Upper lobe of left lung (tissue), 4 donors: Measurements from ENCODE around the gene MID1.

Experiments used
- CTCF ChIP-seq, 6 experiments: fragments of 450-650 bp in 4 of 6; fragments of 200-600 bp in 2 of 6; sonication (generic) in 2 of 6; IDR thresholded peaks; one replicate each; pipeline ENCODE4 v1.5.1; 2016 to 2019; ENCODE audit warnings: antibody characterized with exemption in 6 of 6
- EP300 ChIP-seq, 4 donors: sonication (generic); formaldehyde crosslinking; IDR thresholded peaks; one replicate each; pipeline ENCODE4 v1.5.1; 2017; ENCODE audit warnings: antibody characterized with exemption in 4 of 4, control low read depth in 2 of 4
- POLR2A ChIP-seq, 4 donors: fragments of 450-650 bp; IDR thresholded peaks; one replicate each; pipeline ENCODE4 v1.5.1; 2016 to 2017; ENCODE audit warnings: antibody characterized with exemption in 4 of 4, mild to moderate bottlenecking in 2 of 4

GRCh38 chrX:10401239-10401638, 219.1 kb downstream of the MID1 start:
- TF ChIP-seq CTCF (IDR thresholded peaks at IDR 0.05) (no peak), EP300 (IDR thresholded peaks at IDR 0.05) (no peak), POLR2A (IDR thresholded peaks at IDR 0.05) (no peak)
